ENCODE measurements around the gene CD300E.

GRCh38 chr17:74654742-74655141 is 31.2 kb upstream of the CD300E start:
- TF ChIP-seq, protein P1, sequence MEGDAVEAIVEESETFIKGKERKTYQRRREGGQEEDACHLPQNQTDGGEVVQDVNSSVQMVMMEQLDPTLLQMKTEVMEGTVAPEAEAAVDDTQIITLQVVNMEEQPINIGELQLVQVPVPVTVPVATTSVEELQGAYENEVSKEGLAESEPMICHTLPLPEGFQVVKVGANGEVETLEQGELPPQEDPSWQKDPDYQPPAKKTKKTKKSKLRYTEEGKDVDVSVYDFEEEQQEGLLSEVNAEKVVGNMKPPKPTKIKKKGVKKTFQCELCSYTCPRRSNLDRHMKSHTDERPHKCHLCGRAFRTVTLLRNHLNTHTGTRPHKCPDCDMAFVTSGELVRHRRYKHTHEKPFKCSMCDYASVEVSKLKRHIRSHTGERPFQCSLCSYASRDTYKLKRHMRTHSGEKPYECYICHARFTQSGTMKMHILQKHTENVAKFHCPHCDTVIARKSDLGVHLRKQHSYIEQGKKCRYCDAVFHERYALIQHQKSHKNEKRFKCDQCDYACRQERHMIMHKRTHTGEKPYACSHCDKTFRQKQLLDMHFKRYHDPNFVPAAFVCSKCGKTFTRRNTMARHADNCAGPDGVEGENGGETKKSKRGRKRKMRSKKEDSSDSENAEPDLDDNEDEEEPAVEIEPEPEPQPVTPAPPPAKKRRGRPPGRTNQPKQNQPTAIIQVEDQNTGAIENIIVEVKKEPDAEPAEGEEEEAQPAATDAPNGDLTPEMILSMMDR (conservative IDR thresholded peaks at IDR 0.05; ENCODE audit: low read depth, low read length) = no peak
- no peak for TF ChIP-seq EZH2 (IDR thresholded peaks at IDR 0.05; ENCODE audit: low read length, unreplicated experiment)

Data from PC-3 (cell line).